ENCODE measurements around the gene COL26A1.
"Not testable (repeated sequence)": the region's sequence is repeated elsewhere in the genome, so short reads cannot be mapped to it uniquely, and the experiment has no call there.

COL26A1 gene

DNA sequence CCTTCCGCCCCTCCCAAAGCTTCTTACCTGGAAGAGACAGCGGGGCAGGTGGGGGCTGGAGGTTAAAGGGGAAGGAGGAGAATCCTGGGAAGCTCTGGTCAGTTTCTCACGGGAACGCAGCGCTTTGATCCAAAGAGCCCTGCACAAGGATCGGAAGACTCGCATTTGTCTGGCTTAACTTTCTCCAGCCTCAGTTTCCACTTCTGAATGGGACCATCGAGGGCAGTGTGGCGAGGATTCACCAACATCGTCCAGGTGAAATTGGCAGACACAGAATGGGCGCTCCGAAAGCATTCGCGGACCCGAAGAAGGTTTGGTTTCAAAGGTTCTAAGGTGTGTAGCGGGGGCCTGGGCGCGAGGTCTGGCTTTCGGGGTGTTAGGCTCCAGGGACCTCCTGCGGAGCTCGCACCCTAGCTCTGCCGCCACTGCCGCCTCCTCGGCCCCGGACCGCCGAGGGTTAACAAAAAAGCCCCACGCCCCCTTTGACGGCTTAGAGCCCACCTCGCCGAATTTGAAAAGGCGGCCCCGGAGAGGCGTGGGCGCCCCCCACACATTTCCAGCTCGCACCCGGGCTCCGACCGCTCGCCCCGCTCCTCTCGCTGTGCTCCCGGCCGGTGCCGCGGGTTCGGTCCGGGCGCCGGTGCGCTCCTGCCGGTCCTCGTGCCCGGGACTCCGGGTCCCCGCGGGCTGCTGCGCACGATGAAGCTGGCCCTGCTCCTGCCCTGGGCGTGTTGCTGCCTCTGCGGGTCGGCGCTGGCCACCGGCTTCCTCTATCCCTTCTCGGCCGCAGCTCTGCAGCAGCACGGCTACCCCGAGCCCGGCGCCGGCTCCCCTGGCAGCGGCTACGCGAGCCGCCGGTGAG lies at the start of gene COL26A1:
Gene COL26A1 (plus strand): TSS at position 542 of the 862 bp plus-strand sequence. CDS start 158 bp downstream, at position 700.
- no peak for DNase-seq

- no peak for DNase-seq
These were observed 47.3 kb upstream of the COL26A1 start for GRCh38 chr7:101315336-101315735.

DNA sequence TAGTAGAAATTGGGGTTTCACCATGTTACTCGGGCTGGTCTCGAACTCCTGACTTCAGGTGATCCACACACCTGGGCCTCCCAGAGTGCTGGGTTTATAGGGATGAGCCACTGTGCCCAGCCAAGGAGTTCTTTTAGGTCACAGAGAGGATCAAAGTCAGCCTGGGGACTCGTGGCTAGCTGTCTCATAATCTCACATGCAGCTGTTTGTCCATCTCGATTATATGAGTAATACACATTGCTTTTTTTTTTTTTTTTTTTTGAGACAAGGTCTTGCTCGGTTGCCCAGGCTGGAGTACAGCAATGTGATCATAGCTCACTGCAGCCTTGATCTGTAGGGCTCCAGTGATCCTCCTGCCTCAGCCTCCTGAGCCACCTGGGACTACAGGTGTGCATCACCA lies 43.3 kb upstream of the COL26A1 start:
- no peak for DNase-seq

GRCh38 chr7:101321491-101322401 lies 40.9 kb upstream of the COL26A1 start, which contains the start of gene IFT22:
Gene IFT22 (minus strand): TSS chr7:101321812. CDS start chr7:101321709, 103 bp downstream.
- DNase-seq = peak; percentile 42

DNA sequence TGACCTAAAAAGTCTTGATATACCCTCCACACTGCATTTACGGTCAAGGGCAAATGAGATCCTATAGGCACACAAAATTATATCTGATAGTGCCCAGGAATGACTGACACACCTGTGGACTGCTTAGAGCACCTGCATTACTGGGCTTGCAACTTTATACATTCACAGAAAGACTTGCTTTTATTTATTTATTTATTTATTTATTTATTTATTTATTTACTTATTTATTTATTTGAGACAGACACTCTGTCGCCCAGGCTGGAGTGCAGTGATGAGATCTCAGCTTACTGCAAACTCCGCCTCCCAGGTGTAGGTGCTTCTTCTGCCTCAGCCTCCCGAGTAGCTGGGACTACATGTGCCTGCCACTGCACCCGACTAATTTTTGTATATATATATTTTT lies 34.5 kb upstream of the COL26A1 start:
- no peak for DNase-seq

DNA sequence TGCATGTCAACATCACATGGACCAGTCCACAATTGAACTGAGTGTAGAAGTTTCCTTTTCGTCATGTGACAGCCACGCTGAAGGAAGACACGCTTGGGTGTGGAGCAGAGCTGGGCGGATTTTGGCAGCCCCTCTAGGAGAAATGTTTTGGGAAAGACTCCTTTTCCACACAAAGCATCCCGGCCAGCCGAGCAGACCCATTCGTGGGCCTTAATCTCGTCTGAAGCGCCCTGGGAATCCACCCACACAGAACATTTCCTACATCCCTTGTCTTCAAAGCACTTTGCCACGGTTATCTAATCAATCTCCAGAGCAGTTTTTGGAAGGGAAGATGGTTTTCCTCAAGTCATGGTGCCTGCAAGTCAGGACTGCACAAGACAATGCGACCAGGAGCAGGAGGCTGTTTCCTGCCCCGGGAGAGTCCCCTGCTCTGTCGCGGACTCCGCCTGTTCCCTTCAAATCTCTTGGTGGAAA lies 32.6 kb upstream of the COL26A1 start:
- no peak for DNase-seq

GRCh38 chr7:101332026-101332425 lies 30.6 kb upstream of the COL26A1 start:
- DNase-seq = no peak

- no peak for DNase-seq
These were observed 28.8 kb upstream of the COL26A1 start for GRCh38 chr7:101333912-101334311.

- no peak for DNase-seq
These were observed 22.3 kb upstream of the COL26A1 start for GRCh38 chr7:101340379-101340778.

DNA sequence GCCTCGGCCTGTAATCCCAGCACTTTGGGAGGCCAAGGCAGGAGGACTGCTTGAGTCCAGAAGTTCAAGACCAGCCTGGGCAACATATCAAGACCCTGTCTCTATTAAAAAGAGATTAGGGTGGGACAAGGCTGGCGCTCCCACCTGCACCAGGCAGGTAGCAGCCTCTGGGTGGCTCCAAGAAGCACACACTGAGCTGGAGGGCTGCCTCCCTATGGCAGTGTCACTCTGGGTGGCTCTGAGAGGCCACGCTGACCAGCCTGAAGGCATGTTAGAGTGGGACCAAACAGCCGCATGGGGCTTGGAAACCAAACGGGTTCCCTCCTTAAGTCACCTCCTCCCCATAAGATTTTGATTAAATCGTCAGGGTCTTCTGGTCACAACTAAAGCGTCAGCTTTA lies 19.8 kb upstream of the COL26A1 start:
- DNase-seq = no peak

- no peak for DNase-seq
These were observed 15.2 kb upstream of the COL26A1 start for GRCh38 chr7:101347477-101347876.

- not testable (repeated sequence) for DNase-seq
These were observed 14.1 kb upstream of the COL26A1 start for GRCh38 chr7:101348456-101349067.

DNA sequence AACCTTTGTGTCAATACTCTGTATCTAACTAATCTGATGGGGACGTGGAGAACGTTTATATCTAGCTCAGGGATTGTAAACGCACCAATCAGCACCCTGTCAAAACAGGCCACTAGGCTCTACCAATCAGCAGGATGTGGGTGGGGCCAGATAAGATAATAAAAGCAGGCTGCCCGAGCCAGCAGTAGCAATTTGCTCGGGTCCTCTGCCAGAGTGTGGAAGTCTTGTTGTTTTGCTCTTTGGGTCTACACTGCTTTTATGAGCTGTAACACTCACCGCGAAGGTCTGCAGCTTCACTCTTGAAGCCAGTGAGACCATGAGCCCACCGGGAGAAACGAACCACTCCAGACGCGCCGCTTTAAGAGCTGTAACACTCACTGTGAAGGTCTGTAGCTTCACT lies 13.4 kb upstream of the COL26A1 start:
- DNase-seq = not testable (repeated sequence)

DNA sequence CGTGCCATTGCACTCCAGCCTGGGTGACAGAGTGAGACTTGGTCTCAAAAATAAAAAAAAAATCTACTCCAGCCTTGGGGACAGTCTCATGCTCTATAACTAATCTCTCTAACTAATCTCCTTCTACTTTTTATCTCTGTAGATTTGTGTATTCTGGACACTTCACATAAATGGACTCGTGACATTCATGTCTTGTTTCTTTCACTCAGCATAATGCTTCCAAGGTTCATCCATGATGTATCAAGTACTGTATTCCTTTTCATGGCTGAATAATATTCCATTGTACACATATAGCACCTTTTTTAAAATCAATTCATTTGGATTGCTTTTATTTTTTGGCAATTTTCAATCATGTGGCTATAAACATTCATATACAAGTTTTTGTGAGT lies 9.8 kb upstream of the COL26A1 start:
- DNase-seq = no peak

DNA sequence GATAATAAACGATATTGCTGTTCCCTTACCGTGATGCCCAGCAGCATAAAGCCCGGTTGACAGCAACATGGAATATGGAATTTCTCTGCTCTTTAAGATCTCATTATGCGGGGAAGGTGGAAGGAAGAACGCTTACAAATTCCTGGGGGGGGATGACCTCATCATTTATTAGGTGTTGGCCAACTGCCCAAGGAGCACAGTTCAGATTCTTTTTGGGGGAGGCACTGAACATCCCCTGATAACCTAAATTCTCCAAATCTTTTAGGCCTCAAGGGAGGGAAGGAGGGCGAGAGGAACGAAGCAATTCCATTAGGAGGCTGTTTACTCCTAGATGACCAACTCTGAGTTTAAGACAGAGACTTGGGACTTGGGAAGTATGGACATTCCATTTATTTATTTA lies 5.2 kb upstream of the COL26A1 start:
- no peak for DNase-seq

DNA sequence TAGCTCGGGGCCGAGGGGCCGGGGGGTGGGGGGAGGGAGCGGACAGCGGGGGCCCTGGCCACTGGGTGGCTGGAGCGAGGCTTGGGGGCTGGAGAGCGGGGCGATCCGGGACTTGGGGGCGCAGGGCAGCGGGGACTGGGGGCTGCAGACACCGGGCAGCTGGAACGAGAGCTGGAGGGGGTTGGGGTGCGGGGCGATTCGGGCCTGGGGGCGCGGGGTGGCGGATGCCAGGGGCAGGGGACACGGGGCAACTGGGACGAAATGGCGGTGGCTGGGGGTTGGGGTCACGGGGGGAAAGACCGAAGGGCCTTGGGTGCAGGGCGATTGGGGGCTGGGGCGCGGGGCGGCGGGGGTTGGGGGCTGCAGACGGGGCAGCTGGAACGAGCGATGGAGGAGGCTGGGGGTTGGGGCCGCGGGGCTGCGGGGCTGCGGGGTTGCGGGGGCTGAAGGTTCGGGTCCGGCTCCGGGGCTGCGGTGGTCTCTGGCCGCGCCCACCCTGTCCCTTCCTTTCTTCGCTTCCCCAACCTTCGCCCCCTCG lies 590 bp downstream of the COL26A1 start:
- DNase-seq = no peak

DNA sequence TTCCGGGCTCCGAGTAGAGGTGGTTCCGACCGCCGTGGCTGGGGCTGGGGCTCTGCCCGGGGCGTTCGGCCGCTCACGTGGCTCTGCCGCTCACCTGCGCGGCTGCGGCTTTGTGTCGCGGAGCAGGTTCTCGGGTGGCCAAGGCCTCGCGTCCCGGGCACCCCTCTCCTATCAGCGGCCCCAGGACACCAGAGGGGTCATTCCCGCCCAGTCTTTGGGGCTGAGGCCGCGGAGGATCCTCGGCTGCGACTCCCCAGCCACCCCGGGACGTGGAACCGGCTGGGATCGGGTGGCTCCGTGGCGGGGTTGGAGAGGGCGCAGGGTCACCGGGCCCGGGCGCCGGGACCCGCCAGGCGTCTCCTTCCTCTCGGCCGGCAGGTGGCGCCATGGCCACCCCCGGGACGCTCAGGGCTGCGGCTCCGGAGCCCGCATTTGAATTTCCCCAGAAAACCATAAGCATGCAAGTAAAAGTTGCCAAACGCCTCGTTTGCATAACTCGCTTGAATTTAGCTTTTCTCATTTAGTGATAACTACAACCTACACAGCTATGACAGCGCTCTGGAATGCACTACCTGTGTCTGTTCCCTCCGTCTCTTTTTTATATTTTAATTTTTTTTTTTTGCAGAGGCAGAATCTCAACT lies 1.2 kb downstream of the COL26A1 start:
- no peak for DNase-seq

- no peak for DNase-seq
These were observed 3.3 kb downstream of the COL26A1 start for GRCh38 chr7:101365956-101366355.

GRCh38 chr7:101367676-101368075 lies 5.0 kb downstream of the COL26A1 start:
- no peak for DNase-seq

GRCh38 chr7:101368422-101369165 lies 5.9 kb downstream of the COL26A1 start:
- DNase-seq = no peak

- DNase-seq = no peak
These were observed 8.2 kb downstream of the COL26A1 start for GRCh38 chr7:101370836-101371235.
